Esophagus muscularis mucosa (tissue), 4 donors: ENCODE data around the gene FARSB. TPM values are rescaled to one million over a fixed set of nuclear protein-coding genes. Genes with fewer than 3 reads are reported as not detected.
"Not testable (repeated sequence)": the region's sequence is repeated elsewhere in the genome, so short reads cannot be mapped to it uniquely, and the experiment has no call there.

Experiments
- DNase-seq: peaks from one replicate; pipeline ENCODE4 v3.0.0-alpha.2; 2017; ENCODE audit errors: extremely low spot score
- H3K27ac ChIP-seq, 4 donors: fragments of 200-600 bp; sonication (generic); replicated peaks in 1 of 4; 1 replicate in 3 of 4; 2 replicates in 1 of 4; pipeline ENCODE4 v1.5.1; 2016 to 2019; ENCODE audit warnings: mild to moderate bottlenecking in 1 of 4
- H3K27me3 ChIP-seq, 4 donors: fragments of 200-600 bp; sonication (generic); one replicate each; pipeline versions ENCODE4 v1.5.1 to v1.6.0; 2016 to 2019
- H3K36me3 ChIP-seq, 4 donors: fragments of 200-600 bp; sonication (generic); one replicate each; pipeline ENCODE4 v1.5.1; 2016 to 2019
- H3K4me1 ChIP-seq, 4 donors: fragments of 200-600 bp; sonication (generic); one replicate each; pipeline ENCODE4 v1.5.1; 2016 to 2019
- H3K4me3 ChIP-seq, 4 donors: fragments of 200-600 bp; sonication (generic); 1 replicate in 2 of 4; 2 replicates in 2 of 4; pipeline ENCODE4 v1.5.1; 2016 to 2019; ENCODE audit warnings: mild to moderate bottlenecking in 4 of 4, moderate library complexity in 1 of 4
- H3K9me3 ChIP-seq, 4 donors: fragments of 200-600 bp; sonication (generic); 1 replicate in 3 of 4; 2 replicates in 1 of 4; pipeline ENCODE4 v1.5.1; 2016 to 2019
- CTCF ChIP-seq, 3 experiments: fragments of 200-600 bp in 2 of 3; fragments of 450-650 bp in 1 of 3; sonication (generic) in 2 of 3; IDR thresholded peaks; one replicate each; pipeline ENCODE4 v1.5.1; 2017 to 2019; ENCODE audit warnings: antibody characterized with exemption in 3 of 3, mild to moderate bottlenecking in 2 of 3, moderate library complexity in 1 of 3
- EP300 ChIP-seq: sonication (generic); formaldehyde crosslinking; IDR thresholded peaks from one replicate; pipeline ENCODE4 v1.6.1; 2017; ENCODE audit warnings: antibody characterized with exemption
- POLR2A ChIP-seq: fragments of 450-650 bp; IDR thresholded peaks from one replicate; pipeline ENCODE4 v1.6.1; 2017; ENCODE audit warnings: antibody characterized with exemption, moderate library complexity, mild to moderate bottlenecking, low read depth
- POLR2AphosphoS5 ChIP-seq, 2 donors: sonication (generic); formaldehyde crosslinking; IDR thresholded peaks; one replicate each; pipeline ENCODE4 v1.6.1; 2017; ENCODE audit warnings: antibody characterized with exemption in 2 of 2
- WGBS: methylation state at CpG from one replicate; pipeline ENCODE4 v1.1.5; 2018; 5-methylcytosine and 5-hydroxymethylcytosine counted together
- intact Hi-C: fragments of 100-400 bp; cut with DNase I; formaldehyde crosslinking; loops from one replicate; pipeline ENCODE4 v1.15.1; 2023
- total RNA-seq, 4 donors: library from RNA; depleted of rRNA; stranded (reverse); fragments of >200 nt; gene quantifications; one replicate each; pipeline versions ENCODE4 v1.1.0 to v1.2.1, GENCODE V29; 2016

The FARSB gene
- total RNA-seq, 4 donors from 2014 or later: 11.9 to 14.4 (median 12.4) TPM

DNA sequence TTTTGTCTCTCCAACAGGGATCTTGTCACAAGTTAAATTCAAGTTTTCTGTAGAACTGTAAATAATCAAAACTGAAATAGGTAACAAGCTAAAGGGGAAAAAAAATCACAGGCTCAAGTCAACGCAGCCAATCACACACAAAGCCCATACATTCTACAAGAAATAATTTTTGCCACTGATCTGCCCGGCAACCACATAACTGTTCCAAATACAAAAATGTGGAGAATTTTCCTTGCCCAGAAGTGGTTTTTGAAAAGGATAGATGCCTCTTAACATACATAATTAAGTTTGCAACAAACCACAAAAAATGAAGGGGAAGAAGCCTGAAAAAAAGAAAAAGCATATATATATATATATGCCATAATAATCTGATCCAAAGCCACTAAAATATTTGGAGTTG lies 60.3 kb downstream of the FARSB start:
- Histone ChIP-seq H3K4me3 (no peak overlapping the region), H3K27ac (no peak overlapping the region), H3K9me3 (no peaks in the 10 kb centered on the region), H3K36me3 (peaks cover 6 to 44% (median 21%) of the 10 kb centered on the region in 4 donors), H3K4me1 (no peaks in the 10 kb centered on the region), H3K27me3 (no peaks in the 10 kb centered on the region)
- DNase-seq: no peak
- WGBS: 92% methylated on average over 2 of the region's 2 CpGs
- no peak for TF ChIP-seq CTCF (IDR thresholded peaks at IDR 0.05)
- no peak for TF ChIP-seq POLR2AphosphoS5 (IDR thresholded peaks at IDR 0.05)
- no peak for TF ChIP-seq POLR2A
- TF ChIP-seq EP300: no peak
- intact Hi-C loops: no loop called here

- DNase-seq: no peak
- Histone ChIP-seq H3K9me3 (no peaks in the 10 kb centered on the region), H3K27ac (no peak overlapping the region), H3K36me3 (peaks cover 6 to 47% (median 20%) of the 10 kb centered on the region in 4 donors), H3K4me3 (no peak overlapping the region), H3K27me3 (no peaks in the 10 kb centered on the region), H3K4me1 (no peaks in the 10 kb centered on the region)
- WGBS: 89% methylated on average over 1 of the region's 1 CpG
- TF ChIP-seq POLR2A (no peak), POLR2AphosphoS5 (IDR thresholded peaks at IDR 0.05) (no peak), CTCF (IDR thresholded peaks at IDR 0.05) (no peak), EP300 (no peak)
- intact Hi-C loops: no loop called here
Observed at GRCh38 chr2:222594679-222595078, 61.2 kb downstream of the FARSB start.

- Histone ChIP-seq H3K27ac (no peak overlapping the region), H3K27me3 (no peaks in the 10 kb centered on the region), H3K36me3 (peaks cover 0 to 27% (median 4%) of the 10 kb centered on the region in 4 donors), H3K9me3 (no peaks in the 10 kb centered on the region), H3K4me3 (no peak overlapping the region), H3K4me1 (no peaks in the 10 kb centered on the region)
- TF ChIP-seq CTCF (IDR thresholded peaks at IDR 0.05): no peak
- no peak for TF ChIP-seq POLR2AphosphoS5 (IDR thresholded peaks at IDR 0.05)
- TF ChIP-seq EP300: no peak
- 90% methylated on average over 2 of the region's 2 CpGs for WGBS
- intact Hi-C loops: no loop called here
- DNase-seq: no peak
Observed at GRCh38 chr2:222592176-222592575, 63.7 kb downstream of the FARSB start.

- Histone ChIP-seq H3K9me3 (no peaks in the 10 kb centered on the region), H3K4me3 (no peak overlapping the region), H3K4me1 (no peaks in the 10 kb centered on the region), H3K36me3 (peaks cover 0 to 23% (median 4%) of the 10 kb centered on the region in 4 donors), H3K27me3 (no peaks in the 10 kb centered on the region), H3K27ac (no peak overlapping the region)
- WGBS: 94% methylated on average over 1 of the region's 1 CpG
- intact Hi-C loops: no loop called here
- no peak for TF ChIP-seq CTCF (IDR thresholded peaks at IDR 0.05)
- TF ChIP-seq POLR2AphosphoS5 (IDR thresholded peaks at IDR 0.05): no peak
- TF ChIP-seq POLR2A: no peak
- no peak for TF ChIP-seq EP300
- no peak for DNase-seq
Observed at GRCh38 chr2:222591661-222592060, 64.2 kb downstream of the FARSB start.

GRCh38 chr2:222584589-222584988 lies 71.3 kb downstream of the FARSB start:
- H3K4me1 ChIP-seq, H3K27me3 ChIP-seq, intact Hi-C loops, H3K27ac ChIP-seq, H3K9me3 ChIP-seq, H3K4me3 ChIP-seq, DNase-seq: not testable (repeated sequence)
- WGBS: 100% methylated on average over 1 of the region's 8 CpGs
- peaks cover 0 to 15% (median 8%) of the 10 kb centered on the region in 4 donors for H3K36me3 ChIP-seq
